ENCODE results near the gene FAM120A.

DNA sequence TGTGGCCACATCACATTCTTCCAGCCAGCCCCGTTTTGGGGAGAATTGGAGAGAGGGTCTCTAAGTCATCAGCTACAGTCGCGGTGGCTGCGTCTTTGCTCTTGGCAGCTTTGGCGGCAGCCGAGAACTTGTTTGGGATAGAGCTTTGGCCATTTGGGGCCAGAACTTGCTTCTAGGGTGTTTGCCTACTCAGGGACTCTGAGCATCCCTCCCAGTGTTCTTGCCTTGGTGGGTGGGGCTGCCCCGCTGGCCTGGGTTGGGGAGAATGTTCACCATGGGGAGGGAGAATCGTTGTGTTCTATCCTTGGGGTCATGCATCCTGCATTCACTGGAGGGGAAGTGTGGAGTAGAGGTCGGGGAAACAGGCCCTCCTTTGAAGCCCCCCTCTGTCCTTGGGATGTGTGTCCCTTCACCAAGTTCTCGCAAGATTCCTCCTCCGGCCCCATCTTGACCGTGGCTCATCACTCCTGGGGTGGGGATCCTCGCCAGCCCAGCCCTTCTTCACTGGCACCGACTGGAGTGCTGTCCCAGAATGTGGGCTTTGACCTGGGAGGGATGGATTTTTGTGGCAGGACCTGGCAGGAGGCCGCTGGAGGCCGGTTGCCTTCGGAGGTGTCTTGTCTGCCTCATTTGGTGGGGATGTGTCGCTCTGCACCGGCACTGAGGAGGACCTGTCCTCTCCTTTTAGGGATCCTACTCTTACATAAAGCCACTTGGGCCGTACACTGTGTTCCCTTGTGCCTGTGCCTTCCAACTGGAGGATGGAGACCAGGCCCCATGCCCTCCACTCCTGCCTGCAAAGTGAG lies 128.4 kb downstream of the FAM120A start:
- TF ChIP-seq, protein P1, sequence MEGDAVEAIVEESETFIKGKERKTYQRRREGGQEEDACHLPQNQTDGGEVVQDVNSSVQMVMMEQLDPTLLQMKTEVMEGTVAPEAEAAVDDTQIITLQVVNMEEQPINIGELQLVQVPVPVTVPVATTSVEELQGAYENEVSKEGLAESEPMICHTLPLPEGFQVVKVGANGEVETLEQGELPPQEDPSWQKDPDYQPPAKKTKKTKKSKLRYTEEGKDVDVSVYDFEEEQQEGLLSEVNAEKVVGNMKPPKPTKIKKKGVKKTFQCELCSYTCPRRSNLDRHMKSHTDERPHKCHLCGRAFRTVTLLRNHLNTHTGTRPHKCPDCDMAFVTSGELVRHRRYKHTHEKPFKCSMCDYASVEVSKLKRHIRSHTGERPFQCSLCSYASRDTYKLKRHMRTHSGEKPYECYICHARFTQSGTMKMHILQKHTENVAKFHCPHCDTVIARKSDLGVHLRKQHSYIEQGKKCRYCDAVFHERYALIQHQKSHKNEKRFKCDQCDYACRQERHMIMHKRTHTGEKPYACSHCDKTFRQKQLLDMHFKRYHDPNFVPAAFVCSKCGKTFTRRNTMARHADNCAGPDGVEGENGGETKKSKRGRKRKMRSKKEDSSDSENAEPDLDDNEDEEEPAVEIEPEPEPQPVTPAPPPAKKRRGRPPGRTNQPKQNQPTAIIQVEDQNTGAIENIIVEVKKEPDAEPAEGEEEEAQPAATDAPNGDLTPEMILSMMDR (conservative IDR thresholded peaks at IDR 0.05; ENCODE audit: low read length): no peak
- no peak for TF ChIP-seq EZH2phosphoT487 (IDR thresholded peaks at IDR 0.05; ENCODE audit: borderline replicate concordance)
